Glutamatergic neuron (in vitro differentiated cells): Measurements from ENCODE around the gene ANXA10. TPM values are rescaled to one million over a fixed set of nuclear protein-coding genes. Genes with fewer than 3 reads are reported as not detected.
"Not testable (repeated sequence)": the region's sequence is repeated elsewhere in the genome, so short reads cannot be mapped to it uniquely, and the experiment has no call there.

Experiments used
- DNase-seq: peaks from one replicate; pipeline ENCODE4 v3.0.0; 2022
- H3K27ac Mint-ChIP-seq: one replicate; pipeline ENCODE4 v1.8.0; 2020; ENCODE audit warnings: mild to moderate bottlenecking, mixed read lengths, inconsistent platforms; ENCODE audit not compliant: unreplicated experiment
- H3K27me3 Mint-ChIP-seq: one replicate; pipeline ENCODE4 v1.8.0; 2020; ENCODE audit warnings: mild to moderate bottlenecking, moderate library complexity, mixed read lengths, inconsistent platforms; ENCODE audit not compliant: unreplicated experiment
- H3K36me3 Mint-ChIP-seq: one replicate; pipeline ENCODE4 v1.8.0; 2020; ENCODE audit warnings: mild to moderate bottlenecking, mixed read lengths, inconsistent platforms; ENCODE audit not compliant: unreplicated experiment
- H3K4me1 Mint-ChIP-seq: one replicate; pipeline ENCODE4 v1.8.0; 2020; ENCODE audit warnings: mild to moderate bottlenecking, low read depth, mixed read lengths, inconsistent platforms; ENCODE audit not compliant: unreplicated experiment
- H3K4me3 Mint-ChIP-seq: one replicate; pipeline ENCODE4 v1.8.0; 2020; ENCODE audit warnings: mild to moderate bottlenecking, mixed read lengths, inconsistent platforms; ENCODE audit not compliant: unreplicated experiment
- H3K9me3 Mint-ChIP-seq: one replicate; pipeline ENCODE4 v1.8.0; 2020; ENCODE audit warnings: mild to moderate bottlenecking, moderate library complexity, mixed read lengths, inconsistent platforms; ENCODE audit not compliant: unreplicated experiment
- total RNA-seq: library from RNA; stranded (reverse); fragmentation: NEBNext Ultra II Directional; extraction: Animal tissue kit (Norgen Biotek cat#: 25700); gene quantifications from one replicate; pipeline ENCODE4 v1.2.1, GENCODE V29; 2021; ENCODE audit not compliant: unreplicated experiment
- TF ChIP-seq, protein P1 (sequence below): fragments of 200-600 bp; sonication (generic); IDR thresholded peaks from one replicate; pipeline ENCODE4 v1.5.0; 2021; ENCODE audit not compliant: partially characterized antibody, unreplicated experiment

ANXA10 gene
- total RNA-seq, 1 donor from 2014 or later = not detected

DNA sequence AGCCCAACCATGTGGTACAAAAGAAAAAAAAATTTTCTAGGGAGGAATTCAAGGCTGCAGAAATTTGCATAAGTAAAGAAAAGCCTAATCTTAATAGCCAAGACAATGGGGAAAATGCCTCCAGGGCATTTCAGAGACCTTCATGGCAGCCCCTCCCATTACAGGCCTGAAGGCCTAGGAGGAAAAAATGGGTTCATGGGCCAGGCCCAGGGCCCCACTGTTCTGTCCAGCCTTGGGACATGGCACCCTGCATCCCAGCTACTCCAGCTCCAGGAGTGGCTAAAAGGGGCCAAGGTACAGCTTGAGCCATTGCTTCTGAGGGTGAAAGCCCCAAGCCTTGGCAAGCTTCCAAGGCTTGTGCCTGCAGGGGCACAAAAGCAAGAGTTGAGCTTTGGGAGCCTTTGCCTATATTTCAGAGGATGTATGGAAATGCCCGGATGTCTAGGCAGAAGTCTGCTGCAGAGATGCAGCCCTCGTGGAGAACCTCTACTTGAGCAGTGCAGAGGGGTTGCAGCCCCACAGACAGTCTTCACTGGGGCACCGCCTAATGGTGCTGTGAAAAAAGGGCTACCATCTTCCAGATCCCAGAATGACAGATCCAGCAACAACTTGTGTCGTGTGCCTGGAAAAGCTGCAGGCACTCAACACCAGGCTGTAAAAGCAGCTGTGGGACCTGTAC, 111.0 kb downstream of the ANXA10 start:
- no peak overlapping the region for H3K4me3 Mint-ChIP-seq
- H3K9me3 Mint-ChIP-seq = peaks cover 2% of the 10 kb centered on the region
- TF ChIP-seq, protein P1, sequence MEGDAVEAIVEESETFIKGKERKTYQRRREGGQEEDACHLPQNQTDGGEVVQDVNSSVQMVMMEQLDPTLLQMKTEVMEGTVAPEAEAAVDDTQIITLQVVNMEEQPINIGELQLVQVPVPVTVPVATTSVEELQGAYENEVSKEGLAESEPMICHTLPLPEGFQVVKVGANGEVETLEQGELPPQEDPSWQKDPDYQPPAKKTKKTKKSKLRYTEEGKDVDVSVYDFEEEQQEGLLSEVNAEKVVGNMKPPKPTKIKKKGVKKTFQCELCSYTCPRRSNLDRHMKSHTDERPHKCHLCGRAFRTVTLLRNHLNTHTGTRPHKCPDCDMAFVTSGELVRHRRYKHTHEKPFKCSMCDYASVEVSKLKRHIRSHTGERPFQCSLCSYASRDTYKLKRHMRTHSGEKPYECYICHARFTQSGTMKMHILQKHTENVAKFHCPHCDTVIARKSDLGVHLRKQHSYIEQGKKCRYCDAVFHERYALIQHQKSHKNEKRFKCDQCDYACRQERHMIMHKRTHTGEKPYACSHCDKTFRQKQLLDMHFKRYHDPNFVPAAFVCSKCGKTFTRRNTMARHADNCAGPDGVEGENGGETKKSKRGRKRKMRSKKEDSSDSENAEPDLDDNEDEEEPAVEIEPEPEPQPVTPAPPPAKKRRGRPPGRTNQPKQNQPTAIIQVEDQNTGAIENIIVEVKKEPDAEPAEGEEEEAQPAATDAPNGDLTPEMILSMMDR = no peak
- peaks cover 9% of the 10 kb centered on the region for H3K36me3 Mint-ChIP-seq
- H3K27ac Mint-ChIP-seq = no peak overlapping the region
- no peaks in the 10 kb centered on the region for H3K27me3 Mint-ChIP-seq
- H3K4me1 Mint-ChIP-seq = no peaks in the 10 kb centered on the region
- DNase-seq = no peak

DNA sequence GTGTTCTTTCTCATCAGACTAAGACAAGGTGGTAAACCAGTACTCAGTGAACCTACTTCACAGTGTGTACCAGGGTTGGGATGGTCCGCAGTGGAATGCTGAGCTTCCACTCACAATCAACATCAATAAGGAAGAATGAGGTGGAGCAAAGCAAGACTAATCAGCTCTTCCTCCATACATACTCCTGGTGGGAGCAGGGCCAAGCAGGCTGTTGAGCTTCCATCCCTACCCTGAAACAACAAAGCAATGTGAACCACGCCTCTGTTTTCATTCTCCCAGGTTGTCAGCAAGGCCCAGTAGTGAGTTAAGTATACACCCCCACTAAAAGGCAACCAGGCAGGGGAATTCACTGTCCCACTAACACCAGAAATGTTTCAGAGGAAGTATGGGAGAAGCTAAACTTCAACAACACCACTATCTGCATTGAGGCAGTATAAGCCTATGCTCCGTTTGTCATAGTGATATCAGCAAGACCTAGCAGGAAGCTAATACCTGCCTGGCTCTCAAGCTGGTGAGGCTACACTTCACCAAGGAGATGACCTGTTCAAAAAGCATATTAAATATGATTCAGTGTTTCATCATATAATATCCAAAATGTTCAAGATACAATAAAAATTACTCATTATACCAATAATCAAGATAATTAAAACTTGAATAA, 116.7 kb downstream of the ANXA10 start:
- peaks cover 5% of the 10 kb centered on the region for H3K36me3 Mint-ChIP-seq
- H3K27ac Mint-ChIP-seq = no peak overlapping the region

DNA sequence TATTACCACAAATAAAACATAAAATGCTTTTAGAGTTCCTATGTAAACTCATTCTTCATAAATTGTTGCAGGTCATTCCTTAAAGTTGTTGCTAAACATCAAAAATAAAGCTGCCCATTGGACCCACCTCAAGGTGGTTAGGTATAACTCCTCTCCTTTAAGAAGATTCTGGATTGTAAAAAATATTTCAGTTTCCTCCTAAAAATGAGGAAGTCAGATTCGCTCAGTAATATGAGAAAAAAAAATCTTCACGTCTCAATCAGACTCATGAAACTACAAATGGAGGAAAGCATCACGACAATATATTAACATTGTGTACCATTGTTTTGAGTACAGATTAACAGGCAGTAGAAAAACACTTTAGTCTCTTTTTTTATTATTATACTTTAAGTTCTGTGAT, 120.3 kb downstream of the ANXA10 start:
- Mint-ChIP-seq H3K36me3 (no peaks in the 10 kb centered on the region), H3K9me3 (no peaks in the 10 kb centered on the region), H3K4me3 (no peak overlapping the region), H3K4me1 (no peaks in the 10 kb centered on the region), H3K27ac (no peak overlapping the region), H3K27me3 (no peaks in the 10 kb centered on the region)
- no peak for DNase-seq
- TF ChIP-seq, protein P1 = no peak

More for the DNA sequence above, 116.7 kb downstream of the ANXA10 start:
- DNase-seq = no peak
- Mint-ChIP-seq H3K4me1 (no peaks in the 10 kb centered on the region), H3K27me3 (no peaks in the 10 kb centered on the region), H3K9me3 (peaks cover 2% of the 10 kb centered on the region), H3K4me3 (no peak overlapping the region)
- TF ChIP-seq, protein P1 = no peak

DNA sequence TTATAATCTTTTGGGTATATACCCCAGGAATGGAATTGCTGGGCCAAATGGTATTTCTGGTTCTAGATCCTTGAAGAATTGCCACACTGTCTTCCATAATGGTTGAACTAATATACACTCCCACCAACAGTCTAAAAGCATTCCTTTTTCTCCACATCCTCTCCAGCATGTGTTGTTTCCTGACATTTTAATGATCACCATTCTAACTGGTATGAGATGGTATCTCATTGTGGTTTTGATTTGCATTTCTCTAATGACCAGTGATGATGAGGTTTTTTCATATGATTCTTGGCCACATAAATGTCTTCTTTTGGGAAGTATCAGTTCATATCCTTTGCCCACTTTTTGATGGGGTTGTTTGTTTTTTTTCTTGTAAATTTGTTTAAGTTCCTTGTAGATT, 121.2 kb downstream of the ANXA10 start:
- not testable (repeated sequence) for H3K9me3 Mint-ChIP-seq, H3K4me1 Mint-ChIP-seq, H3K27ac Mint-ChIP-seq, H3K36me3 Mint-ChIP-seq, H3K27me3 Mint-ChIP-seq, H3K4me3 Mint-ChIP-seq, DNase-seq

DNA sequence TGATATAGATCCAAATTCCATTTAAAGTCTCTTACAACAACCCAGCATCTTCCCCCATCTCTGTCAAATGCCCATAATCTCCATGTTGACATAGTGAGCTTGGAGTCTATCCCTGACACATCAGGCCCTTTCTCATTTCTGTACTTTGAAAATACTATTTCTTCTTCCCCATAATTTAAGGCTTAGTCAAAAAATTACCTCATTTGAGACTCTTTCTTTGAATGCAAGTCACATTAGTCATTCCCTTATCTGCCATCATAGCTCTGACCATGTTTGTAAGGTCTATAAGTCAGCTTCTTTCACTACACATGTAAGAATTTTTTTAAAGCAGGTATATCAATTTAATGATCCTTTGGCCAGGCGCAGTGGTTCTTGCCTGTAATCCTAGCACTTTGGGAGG, 126.3 kb downstream of the ANXA10 start:
- Mint-ChIP-seq H3K27ac (no peak overlapping the region), H3K9me3 (no peaks in the 10 kb centered on the region), H3K27me3 (no peaks in the 10 kb centered on the region), H3K4me3 (no peak overlapping the region), H3K36me3 (no peaks in the 10 kb centered on the region), H3K4me1 (no peaks in the 10 kb centered on the region)
- TF ChIP-seq, protein P1 = no peak
- no peak for DNase-seq
